H9 (cell line): ENCODE data around the gene PAX8. TPM values are rescaled to one million over a fixed set of nuclear protein-coding genes. Genes with fewer than 3 reads are reported as not detected.

Source experiments
- DNase-seq: peaks from one replicate; pipeline ENCODE4 v3.0.0-alpha.2; 2017
- H2AFZ ChIP-seq: one replicate; pipeline ENCODE4 v1.6.1; 2013; ENCODE audit warnings: mild to moderate bottlenecking, low read length, control low read depth, moderate library complexity
- H2AK5ac ChIP-seq: 2 replicates; pipeline ENCODE4 v1.6.1; 2013; ENCODE audit warnings: low read length, control low read depth, mixed read lengths; ENCODE audit not compliant: insufficient read length
- H2BK120ac ChIP-seq: one replicate; pipeline ENCODE4 v1.6.1; 2013; ENCODE audit warnings: low read depth, mild to moderate bottlenecking, low read length, control low read depth, inconsistent platforms; ENCODE audit not compliant: poor library complexity, severe bottlenecking
- H2BK12ac ChIP-seq: 2 replicates; pipeline ENCODE4 v1.6.1; 2013; ENCODE audit warnings: low read length, control low read depth, mixed read lengths, low read depth; ENCODE audit not compliant: insufficient read length
- H2BK15ac ChIP-seq: 2 replicates; pipeline ENCODE4 v1.6.1; 2013; ENCODE audit warnings: low read depth, low read length, control low read depth
- H2BK20ac ChIP-seq: one replicate; pipeline ENCODE4 v1.6.1; 2013; ENCODE audit warnings: low read depth, mild to moderate bottlenecking, low read length, control low read depth, inconsistent platforms; ENCODE audit not compliant: poor library complexity, severe bottlenecking
- H2BK5ac ChIP-seq: 2 replicates; pipeline ENCODE4 v1.6.1; 2013; ENCODE audit warnings: low read length, control low read depth, mixed read lengths; ENCODE audit not compliant: insufficient read length
- H3K14ac ChIP-seq: 2 replicates; pipeline ENCODE4 v1.6.1; 2013; ENCODE audit warnings: low read length, control low read depth; ENCODE audit not compliant: insufficient read depth
- H3K18ac ChIP-seq: 2 replicates; pipeline ENCODE4 v1.6.1; 2013; ENCODE audit warnings: low read depth, mild to moderate bottlenecking, mixed read lengths, low read length, control low read depth; ENCODE audit not compliant: insufficient read length
- H3K23ac ChIP-seq: 2 replicates; pipeline ENCODE4 v1.6.1; 2013; ENCODE audit warnings: low read length, control low read depth, mixed read lengths, low read depth; ENCODE audit not compliant: insufficient read length
- H3K23me2 ChIP-seq: 2 replicates; pipeline ENCODE4 v1.6.1; 2013; ENCODE audit warnings: low read depth, mild to moderate bottlenecking, mixed read lengths, low read length, control low read depth; ENCODE audit not compliant: insufficient read length, poor library complexity, severe bottlenecking
- H3K27ac ChIP-seq: 2 replicates; pipeline ENCODE4 v1.5.1; 2013; ENCODE audit warnings: low read length, control low read depth, mixed read lengths, low read depth; ENCODE audit not compliant: insufficient read length
- H3K27me3 ChIP-seq: 2 replicates; pipeline ENCODE4 v1.6.1; 2013; ENCODE audit warnings: low read length, control low read depth, inconsistent platforms; ENCODE audit not compliant: insufficient read depth
- H3K4ac ChIP-seq: 2 replicates; pipeline ENCODE4 v1.6.1; 2013; ENCODE audit warnings: low read depth, mild to moderate bottlenecking, control low read depth, inconsistent platforms, low read length, moderate library complexity
- H3K4me1 ChIP-seq: 2 replicates; pipeline ENCODE4 v1.6.1; 2013; ENCODE audit warnings: low read length, control low read depth, inconsistent platforms; ENCODE audit not compliant: insufficient read depth
- H3K4me2 ChIP-seq: 2 replicates; pipeline ENCODE4 v1.6.1; 2013; ENCODE audit warnings: low read length, control low read depth, mixed read lengths; ENCODE audit not compliant: insufficient read length, insufficient read depth
- H3K56ac ChIP-seq: 2 replicates; pipeline ENCODE4 v1.6.1; 2013; ENCODE audit warnings: low read depth, mild to moderate bottlenecking, mixed read lengths, low read length, control low read depth; ENCODE audit not compliant: insufficient read length
- H3K79me1 ChIP-seq: 2 replicates; pipeline ENCODE4 v1.6.1; 2013; ENCODE audit warnings: low read depth, mild to moderate bottlenecking, moderate library complexity, low read length, control low read depth, inconsistent platforms; ENCODE audit not compliant: insufficient read depth, poor library complexity, severe bottlenecking
- H3K79me2 ChIP-seq: 2 replicates; pipeline ENCODE4 v1.6.1; 2013; ENCODE audit warnings: low read length, control low read depth, inconsistent platforms; ENCODE audit not compliant: insufficient read depth
- H3K9ac ChIP-seq: 2 replicates; pipeline ENCODE4 v1.6.1; 2013; ENCODE audit warnings: low read length, control low read depth, mixed read lengths; ENCODE audit not compliant: insufficient read length; ENCODE audit errors: extremely low read depth
- H3K9me3 ChIP-seq: one replicate; pipeline ENCODE4 v1.6.1; 2013; ENCODE audit warnings: low read depth, low read length, inconsistent platforms; ENCODE audit not compliant: control insufficient read depth
- H3T11ph ChIP-seq: one replicate; pipeline ENCODE4 v1.6.1; 2013; ENCODE audit warnings: mild to moderate bottlenecking, low read length, control low read depth, inconsistent platforms
- H4K20me1 ChIP-seq: one replicate; pipeline ENCODE4 v1.6.1; 2013; ENCODE audit not compliant: control insufficient read depth, insufficient read length, insufficient read depth
- H4K5ac ChIP-seq: 2 replicates; pipeline ENCODE4 v1.6.1; 2013; ENCODE audit warnings: low read depth, mild to moderate bottlenecking, mixed read lengths, low read length, control low read depth; ENCODE audit not compliant: insufficient read length
- H4K8ac ChIP-seq: replicated peaks from 2 replicates; pipeline ENCODE4 v1.6.1; 2013; ENCODE audit warnings: low read length, control low read depth, mixed read lengths, low read depth; ENCODE audit not compliant: insufficient read length
- H4K91ac ChIP-seq: 2 replicates; pipeline ENCODE4 v1.6.1; 2013; ENCODE audit warnings: low read depth, mild to moderate bottlenecking, moderate library complexity, mixed read lengths, low read length, control low read depth; ENCODE audit not compliant: insufficient read length
- H3K27ac Mint-ChIP-seq, 3 experiments: 2 replicates in 2 of 3; 3 replicates in 1 of 3; pipeline ENCODE4 v1.8.0; 2020 to 2021; ENCODE audit warnings: mixed read lengths in 3 of 3, mild to moderate bottlenecking in 1 of 3, moderate library complexity in 1 of 3
- H3K27me3 Mint-ChIP-seq: 2 replicates; pipeline ENCODE4 v1.8.0; 2021; ENCODE audit warnings: low read depth, mild to moderate bottlenecking, moderate library complexity, mixed read lengths
- H3K36me3 Mint-ChIP-seq, 3 experiments: 2 replicates in 2 of 3; 3 replicates in 1 of 3; pipeline ENCODE4 v1.8.0; 2020 to 2021; ENCODE audit warnings: low read depth in 3 of 3, mixed read lengths in 3 of 3; ENCODE audit not compliant: insufficient read depth in 1 of 3
- H3K4me1 Mint-ChIP-seq, 2 experiments: 2 replicates each; pipeline ENCODE4 v1.8.0; 2020; ENCODE audit warnings: mixed read lengths in 2 of 2
- H3K4me3 Mint-ChIP-seq, 2 experiments: 2 replicates in 1 of 2; 3 replicates in 1 of 2; pipeline ENCODE4 v1.8.0; 2020 to 2021; ENCODE audit warnings: mild to moderate bottlenecking in 2 of 2, mixed read lengths in 2 of 2, moderate library complexity in 1 of 2
- H3K9me3 Mint-ChIP-seq, 2 experiments: 2 replicates in 1 of 2; 3 replicates in 1 of 2; pipeline ENCODE4 v1.8.0; 2020; ENCODE audit warnings: mild to moderate bottlenecking in 2 of 2, mixed read lengths in 2 of 2, moderate library complexity in 1 of 2
- CTCF ChIP-seq: fragments of 200-600 bp; sonication (generic); conservative IDR thresholded peaks from 3 replicates; pipeline ENCODE4 v1.8.0; 2021; ENCODE audit warnings: antibody characterized with exemption, mild to moderate bottlenecking
- WGBS: extraction: QIAGEN DNeasy Blood & Tissue Kit; methylation state at CpG from one replicate; pipeline ENCODE4 v1.1.7; 2013; ENCODE audit warnings: missing lambda C conversion rate, low lambda C conversion rate, mixed read lengths; ENCODE audit not compliant: insufficient read length; ENCODE audit errors: extremely low coverage; 5-methylcytosine and 5-hydroxymethylcytosine counted together
- total RNA-seq: library from RNA; stranded (reverse); gene quantifications from 2 replicates; pipeline ENCODE4 v1.2.1, GENCODE V29; 2021

The PAX8 gene
- total RNA-seq, 1 experiment from 2014 or later = not detected

- peaks cover 24% of the 10 kb centered on the region for H3K27me3 Mint-ChIP-seq
- H3K9me3 Mint-ChIP-seq = no peaks in the 10 kb centered on the region; a peak in 2 of 5 replicates
- no peaks in the 10 kb centered on the region; a peak in 1 of 4 replicates for H3K4me1 Mint-ChIP-seq
- H2BK15ac ChIP-seq = no peak overlapping the region
- H3K27ac ChIP-seq = no peak overlapping the region
- H3K14ac ChIP-seq = no peak overlapping the region
- no peak overlapping the region for H3K9ac ChIP-seq
- no CpG with 5 or more reads among the region's 7 CpGs for WGBS
- no peak overlapping the region for H2AFZ ChIP-seq
- no peak overlapping the region for H3K4ac ChIP-seq
- no peak overlapping the region for H4K5ac ChIP-seq
- H3K23ac ChIP-seq = no peak overlapping the region
- H2BK20ac ChIP-seq = no peak overlapping the region
- no peak overlapping the region for H2BK12ac ChIP-seq
- no peak overlapping the region for H2BK120ac ChIP-seq
- no peaks in the 10 kb centered on the region for H3K9me3 ChIP-seq
- no peaks in the 10 kb centered on the region for H3K79me2 ChIP-seq
- no peak overlapping the region for H2AK5ac ChIP-seq
- H3K4me2 ChIP-seq = no peak overlapping the region
- H3K23me2 ChIP-seq = no peaks in the 10 kb centered on the region
- no peak overlapping the region for H2BK5ac ChIP-seq
- DNase-seq = no peak
- no peak overlapping the region for H3T11ph ChIP-seq
- no peak overlapping the region for H4K91ac ChIP-seq
- H4K20me1 ChIP-seq = no peaks in the 10 kb centered on the region
- H3K4me1 ChIP-seq = no peaks in the 10 kb centered on the region
- no peak overlapping the region; a peak in 1 of 5 replicates for H3K4me3 Mint-ChIP-seq
- no peak overlapping the region; a peak in 1 of 7 replicates for H3K27ac Mint-ChIP-seq
- H3K27me3 ChIP-seq = no peaks in the 10 kb centered on the region
- no peaks in the 10 kb centered on the region for H3K36me3 Mint-ChIP-seq
- H3K79me1 ChIP-seq = no peaks in the 10 kb centered on the region
- TF ChIP-seq CTCF = no peak
- no peak overlapping the region for H3K18ac ChIP-seq
- no peak overlapping the region for H4K8ac ChIP-seq
- no peak overlapping the region for H3K56ac ChIP-seq
Observed at GRCh38 chr2:113251118-113251517, 27.6 kb downstream of the PAX8 start.
